ENCODE data around the gene RNF5.

GRCh38 chr6:32216285-32216684 lies 38.1 kb downstream of the RNF5 start:
- TF ChIP-seq, protein P1, sequence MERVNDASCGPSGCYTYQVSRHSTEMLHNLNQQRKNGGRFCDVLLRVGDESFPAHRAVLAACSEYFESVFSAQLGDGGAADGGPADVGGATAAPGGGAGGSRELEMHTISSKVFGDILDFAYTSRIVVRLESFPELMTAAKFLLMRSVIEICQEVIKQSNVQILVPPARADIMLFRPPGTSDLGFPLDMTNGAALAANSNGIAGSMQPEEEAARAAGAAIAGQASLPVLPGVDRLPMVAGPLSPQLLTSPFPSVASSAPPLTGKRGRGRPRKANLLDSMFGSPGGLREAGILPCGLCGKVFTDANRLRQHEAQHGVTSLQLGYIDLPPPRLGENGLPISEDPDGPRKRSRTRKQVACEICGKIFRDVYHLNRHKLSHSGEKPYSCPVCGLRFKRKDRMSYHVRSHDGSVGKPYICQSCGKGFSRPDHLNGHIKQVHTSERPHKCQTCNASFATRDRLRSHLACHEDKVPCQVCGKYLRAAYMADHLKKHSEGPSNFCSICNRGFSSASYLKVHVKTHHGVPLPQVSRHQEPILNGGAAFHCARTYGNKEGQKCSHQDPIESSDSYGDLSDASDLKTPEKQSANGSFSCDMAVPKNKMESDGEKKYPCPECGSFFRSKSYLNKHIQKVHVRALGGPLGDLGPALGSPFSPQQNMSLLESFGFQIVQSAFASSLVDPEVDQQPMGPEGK (CRISPR knock-in tag; IDR thresholded peaks at IDR 0.05; ENCODE audit: borderline replicate concordance): no peak
- no peak for TF ChIP-seq ZNF8 (CRISPR knock-in tag; IDR thresholded peaks at IDR 0.05)
- no peak for TF ChIP-seq CREB5 (CRISPR knock-in tag; IDR thresholded peaks at IDR 0.05; ENCODE audit: low read depth)
- no peak for TF ChIP-seq SNAI2 (CRISPR knock-in tag; IDR thresholded peaks at IDR 0.05)
- TF ChIP-seq TSHZ2 (CRISPR knock-in tag; IDR thresholded peaks at IDR 0.05): no peak
- TF ChIP-seq ZFP3 (CRISPR knock-in tag; IDR thresholded peaks at IDR 0.05): no peak
- TF ChIP-seq ZFP30 (CRISPR knock-in tag; IDR thresholded peaks at IDR 0.05): no peak
- no peak for TF ChIP-seq TOX (CRISPR knock-in tag; IDR thresholded peaks at IDR 0.05; ENCODE audit: borderline replicate concordance)
- no peak for TF ChIP-seq OSR1 (CRISPR knock-in tag; IDR thresholded peaks at IDR 0.05)
- no peak for TF ChIP-seq ZNF565 (CRISPR knock-in tag; conservative IDR thresholded peaks at IDR 0.05; ENCODE audit: low read depth)

Measured in SK-N-SH treated with all-trans-retinoic acid at 6 μM for 48 hours (cell line).